GM21723 (cell line): ENCODE results near the gene RSPH1.

Experiments used
- ATAC-seq: cut with Tn5 transposase; IDR thresholded peaks from one replicate; pipeline ENCODE4 v1.9.1; 2021; ENCODE audit warnings: mild to moderate bottlenecking, moderate library complexity; ENCODE audit not compliant: unreplicated experiment

RSPH1 gene

DNA sequence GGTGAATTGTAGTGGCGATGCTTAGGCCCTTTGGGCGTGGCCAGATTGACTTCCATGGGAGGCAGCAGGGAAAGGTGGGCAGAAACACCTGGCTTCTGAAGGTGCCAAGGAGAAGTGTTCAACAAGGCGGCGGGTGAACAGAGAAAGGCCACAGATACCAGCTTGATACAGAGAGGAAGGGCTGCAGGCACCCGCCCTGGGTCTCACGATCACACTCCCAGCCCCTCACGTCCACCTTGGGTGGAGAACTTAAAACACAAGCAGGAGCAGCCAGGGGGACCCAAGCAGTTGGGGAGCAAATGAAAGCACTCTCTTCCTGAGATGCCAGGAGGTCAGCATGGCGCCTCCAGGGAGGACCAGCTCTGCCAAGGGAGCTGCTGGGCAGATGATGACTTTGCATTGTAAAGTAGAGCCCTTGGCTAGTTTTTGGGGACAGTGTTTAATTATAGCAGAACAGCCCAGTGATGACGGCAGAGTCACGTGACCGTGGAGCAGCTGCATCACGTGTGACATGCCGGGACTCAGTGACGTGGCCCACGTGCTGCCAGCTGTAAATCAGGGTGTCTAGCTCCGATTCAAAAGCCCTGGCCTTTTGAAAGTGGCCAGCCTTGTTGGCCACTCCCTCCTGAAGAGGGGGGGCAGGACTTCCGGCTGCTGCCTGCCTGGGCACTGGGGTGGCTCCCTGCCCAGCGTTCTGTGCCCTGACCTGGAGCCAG lies 36.6 kb upstream of the RSPH1 start:
- ATAC-seq, result no peak

DNA sequence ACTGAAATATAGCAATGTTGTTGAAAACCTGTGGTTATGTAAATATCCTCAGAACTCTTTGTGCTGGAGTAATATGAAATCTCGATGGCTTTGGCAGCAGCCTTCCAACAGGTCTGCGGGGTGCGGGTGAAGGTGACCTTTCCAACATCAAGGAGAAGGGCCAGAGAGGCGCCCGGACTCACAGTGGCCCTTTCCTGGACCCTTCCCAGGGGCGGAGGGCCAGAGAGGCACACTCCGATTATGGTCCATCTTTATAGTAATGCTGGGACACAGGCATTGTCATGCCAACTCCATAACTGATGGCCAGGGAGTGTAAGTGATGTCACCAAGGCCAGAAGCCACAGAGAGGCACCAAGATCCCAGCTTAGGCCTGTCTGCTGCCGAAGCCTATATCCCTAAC lies 35.7 kb upstream of the RSPH1 start:
- ATAC-seq, result no peak

DNA sequence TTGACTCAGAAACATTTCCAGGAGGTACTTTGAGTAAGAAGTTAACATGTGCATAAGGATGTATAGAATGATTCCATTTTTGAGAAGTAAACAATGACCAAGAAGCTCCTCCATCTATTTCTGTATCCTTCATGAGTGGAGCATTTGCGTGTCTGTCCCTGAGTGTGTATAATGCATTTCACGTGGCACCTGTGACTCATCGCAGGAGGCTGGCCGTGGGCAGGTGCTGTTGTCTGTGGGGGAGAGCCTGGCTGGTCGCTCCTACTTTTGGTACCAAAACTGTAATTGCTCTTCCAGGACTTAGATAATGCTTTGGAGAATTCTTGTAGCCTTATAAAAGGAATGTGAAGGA lies 34.1 kb upstream of the RSPH1 start:
- ATAC-seq, result no peak

DNA sequence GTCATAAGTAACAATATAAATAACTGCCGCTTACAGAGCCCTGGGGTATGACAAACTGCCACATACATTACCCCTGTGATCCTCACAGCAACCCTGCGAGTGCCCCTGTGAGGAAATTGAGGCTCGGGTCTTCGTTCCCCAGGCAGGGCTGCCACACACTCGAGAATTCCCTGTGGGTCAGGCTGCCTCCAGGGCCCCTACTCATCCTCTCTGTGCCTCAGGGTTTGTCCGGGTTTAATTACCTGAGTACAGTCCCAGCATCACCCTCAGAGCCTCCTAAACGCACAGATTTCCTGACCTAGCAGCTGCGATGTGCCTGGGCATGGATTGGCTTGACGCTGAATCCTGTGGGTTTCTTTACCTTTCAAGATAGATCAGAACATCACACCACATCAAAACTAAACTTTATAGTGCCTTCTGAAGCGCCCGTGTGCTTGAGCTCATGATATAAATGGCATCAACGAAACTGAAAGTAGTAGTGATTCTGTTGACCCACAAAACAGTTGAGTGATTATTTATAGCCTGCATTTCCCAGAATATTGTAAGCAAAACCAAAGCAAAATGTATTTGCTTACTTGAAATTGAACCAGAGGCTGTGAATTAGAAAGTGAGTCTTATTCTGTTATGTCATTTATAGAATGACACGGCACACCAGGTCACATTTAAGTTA lies 31.6 kb upstream of the RSPH1 start:
- ATAC-seq, result peak; percentile 36

DNA sequence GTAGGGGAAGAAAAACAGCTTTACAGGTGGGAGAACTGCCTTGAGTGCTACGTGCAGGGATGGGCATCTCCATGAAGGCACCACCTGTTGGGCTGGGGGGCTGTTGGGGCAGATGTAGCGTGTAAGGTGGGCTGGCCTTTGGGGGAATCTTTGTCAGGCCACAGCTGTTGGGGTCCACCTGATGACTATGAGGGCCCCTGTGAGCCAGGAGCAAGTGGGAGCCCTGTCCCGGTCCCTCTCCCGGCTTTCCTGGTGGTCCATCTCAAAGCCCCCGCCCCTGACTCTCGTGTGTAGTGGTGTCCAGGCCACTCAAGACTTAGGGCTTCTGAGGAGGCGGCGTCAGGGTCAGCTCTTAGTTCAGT lies 31.1 kb upstream of the RSPH1 start:
- ATAC-seq, result no peak

DNA sequence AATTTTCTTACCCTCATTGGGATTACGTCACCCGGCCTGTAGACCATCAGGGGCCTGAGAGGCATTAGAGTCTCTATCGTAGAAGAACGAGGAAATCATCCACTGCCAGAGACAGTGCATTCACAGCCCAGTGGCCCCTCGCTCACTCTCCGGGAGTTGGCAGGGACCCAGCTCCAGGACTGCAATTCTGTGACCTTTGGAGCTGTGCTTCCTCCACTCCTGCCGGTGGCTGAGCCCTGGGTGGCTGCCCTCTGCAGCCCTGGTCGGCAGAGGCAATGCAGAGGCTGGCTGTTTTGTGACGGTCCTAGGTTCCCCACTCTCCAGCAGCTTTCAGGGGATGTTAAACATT lies 30.3 kb upstream of the RSPH1 start:
- ATAC-seq, result no peak

DNA sequence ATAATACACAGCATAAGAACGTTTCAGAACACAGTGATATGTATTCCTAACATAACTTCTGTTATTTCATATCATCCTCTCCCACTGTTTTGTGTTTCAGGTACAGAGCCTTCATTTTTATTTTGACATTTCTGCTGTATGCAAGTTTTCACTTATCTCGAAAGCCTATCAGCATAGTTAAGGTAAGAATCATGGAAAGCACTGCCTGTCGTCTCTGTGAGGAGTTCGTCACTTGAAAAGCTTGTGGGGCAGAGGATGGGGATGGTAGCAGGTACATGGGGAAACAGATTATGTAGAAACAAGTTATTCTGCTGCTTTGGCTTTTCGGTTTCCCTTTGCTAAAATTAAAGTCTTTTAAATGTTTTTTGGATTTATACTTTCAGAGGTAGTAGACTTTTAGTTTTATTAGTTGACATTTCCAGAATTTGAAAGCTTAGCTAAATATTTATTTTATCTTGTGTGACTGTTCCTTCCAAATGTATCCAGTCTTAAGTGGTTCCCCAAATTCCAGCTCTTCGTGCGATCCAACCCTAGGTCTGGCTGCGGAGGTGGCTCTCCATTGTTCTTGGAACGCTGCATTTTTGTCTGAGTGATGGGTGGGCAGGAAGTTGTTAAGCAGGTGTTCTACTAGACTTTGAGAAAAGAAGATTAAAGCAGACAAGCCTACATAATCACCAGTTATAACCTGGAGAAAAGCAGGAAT lies 29.8 kb upstream of the RSPH1 start:
- no peak for ATAC-seq

DNA sequence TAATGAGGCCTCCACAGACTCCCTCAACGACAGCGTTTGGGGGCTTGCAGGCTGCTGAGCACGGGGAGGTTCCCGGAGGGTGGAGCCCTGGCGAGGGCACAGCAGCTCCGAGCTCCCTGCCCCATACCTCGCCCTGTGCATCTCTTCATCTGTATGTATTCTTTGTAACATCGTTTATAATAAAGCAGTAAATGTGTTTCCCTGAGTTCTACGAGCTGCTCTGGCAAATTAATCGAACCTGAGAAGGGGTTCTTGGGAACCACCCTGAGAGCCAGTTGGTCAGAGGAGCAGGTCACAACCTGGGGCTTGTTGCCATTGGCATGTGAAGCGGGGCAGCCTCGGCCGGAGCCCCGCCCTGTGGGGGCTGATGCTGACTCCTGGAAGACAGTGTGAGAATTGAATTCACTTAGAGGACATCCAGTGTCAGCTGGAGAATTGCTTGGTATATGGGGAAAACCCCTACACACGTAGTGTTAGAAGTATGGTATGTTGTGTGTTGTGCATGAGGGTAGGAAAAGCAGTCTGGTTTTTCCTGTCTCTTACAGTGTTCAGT lies 29.1 kb upstream of the RSPH1 start:
- ATAC-seq, result peak; percentile 23

DNA sequence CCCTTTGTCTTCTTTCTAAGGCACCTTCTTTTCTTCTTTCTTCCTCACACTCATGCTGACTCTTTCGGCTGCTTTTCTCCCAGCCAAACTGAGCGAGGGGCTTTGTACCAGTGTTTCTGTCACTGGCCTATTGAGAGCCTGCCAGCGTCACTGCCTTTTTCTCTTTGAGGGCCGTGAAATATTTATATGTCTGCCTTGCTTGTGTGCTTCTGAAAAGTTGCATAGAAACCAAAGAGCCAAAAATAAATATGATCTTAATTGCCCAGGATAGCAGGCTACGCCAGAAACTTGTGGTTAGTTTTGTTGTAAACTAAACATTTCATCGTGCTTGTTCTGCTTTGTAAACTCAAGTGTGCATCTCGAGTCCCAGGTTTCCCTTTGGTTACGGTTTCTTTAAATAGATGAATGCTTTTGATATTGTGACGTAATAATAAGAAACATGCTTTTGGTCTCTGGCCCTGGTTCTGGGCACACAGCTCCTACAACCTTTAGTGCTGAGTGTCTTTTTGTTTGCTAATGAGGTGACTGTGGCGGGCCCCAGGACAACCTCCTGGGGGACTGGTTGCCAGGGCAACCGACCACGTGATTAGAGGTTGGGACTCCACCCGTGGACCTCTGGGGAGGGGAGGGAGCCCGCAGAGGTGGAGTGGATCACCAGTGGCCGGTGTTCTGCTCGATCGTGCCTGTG lies 28.5 kb upstream of the RSPH1 start:
- ATAC-seq, result peak; percentile 69

DNA sequence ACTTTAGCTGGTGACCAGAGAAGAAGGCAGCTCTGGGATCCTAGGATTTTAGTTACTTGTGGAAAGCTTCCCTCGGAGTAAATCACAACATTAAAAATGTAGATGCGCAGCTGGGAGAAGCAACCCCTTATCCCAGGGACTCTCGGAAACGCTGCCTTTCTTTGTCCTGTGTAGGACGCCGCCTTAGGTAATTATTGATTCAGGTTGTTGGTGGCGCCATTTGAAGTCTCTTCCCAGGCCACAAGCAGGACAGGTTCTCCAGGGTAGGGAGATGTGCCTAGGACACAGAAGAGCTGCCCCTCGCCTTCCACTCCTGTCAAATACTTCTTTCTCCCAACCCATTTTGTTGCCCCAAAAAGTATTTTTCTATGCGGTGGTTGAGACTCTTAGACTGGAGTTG lies 27.9 kb upstream of the RSPH1 start:
- ATAC-seq, result no peak

DNA sequence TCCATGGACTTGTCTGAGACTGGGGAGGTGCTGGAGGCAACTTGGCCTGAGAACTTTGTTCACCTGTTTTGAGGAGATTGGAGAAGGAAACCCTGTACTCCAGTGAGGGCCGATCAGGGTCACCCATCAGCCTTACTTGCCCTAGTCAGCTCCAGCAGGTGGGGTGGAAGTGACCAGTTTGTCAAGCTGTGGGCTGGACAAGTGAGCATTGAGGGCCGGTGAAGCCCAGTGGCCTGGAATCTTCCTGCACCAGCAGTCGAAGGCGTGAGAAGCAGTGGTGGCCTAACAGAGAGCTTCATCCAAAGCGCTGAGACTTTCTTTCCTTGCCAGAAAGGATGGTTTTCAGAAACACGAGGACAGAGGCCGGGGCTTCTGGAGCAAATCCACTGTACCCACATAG lies 27.2 kb upstream of the RSPH1 start:
- ATAC-seq, result no peak

DNA sequence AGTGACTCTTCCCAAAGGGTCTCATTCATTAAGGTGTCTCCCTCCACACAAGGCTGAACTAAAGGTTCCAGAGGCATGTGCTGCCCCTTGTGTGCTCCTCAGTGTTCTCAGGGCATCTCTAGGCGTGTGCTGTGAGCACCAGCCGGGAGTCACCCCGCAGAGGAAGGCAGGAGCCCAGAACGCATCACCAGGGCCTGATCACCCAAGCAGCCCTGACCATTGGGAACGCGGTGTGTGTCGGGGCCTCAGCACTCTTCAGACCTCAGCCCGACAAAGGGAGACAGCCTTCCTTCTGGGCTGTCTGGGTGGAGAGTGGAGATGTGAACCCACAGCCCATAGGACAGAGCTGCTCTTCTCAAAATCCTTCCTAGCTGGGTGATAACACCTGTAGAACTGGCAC lies 26.7 kb upstream of the RSPH1 start:
- ATAC-seq, result no peak

DNA sequence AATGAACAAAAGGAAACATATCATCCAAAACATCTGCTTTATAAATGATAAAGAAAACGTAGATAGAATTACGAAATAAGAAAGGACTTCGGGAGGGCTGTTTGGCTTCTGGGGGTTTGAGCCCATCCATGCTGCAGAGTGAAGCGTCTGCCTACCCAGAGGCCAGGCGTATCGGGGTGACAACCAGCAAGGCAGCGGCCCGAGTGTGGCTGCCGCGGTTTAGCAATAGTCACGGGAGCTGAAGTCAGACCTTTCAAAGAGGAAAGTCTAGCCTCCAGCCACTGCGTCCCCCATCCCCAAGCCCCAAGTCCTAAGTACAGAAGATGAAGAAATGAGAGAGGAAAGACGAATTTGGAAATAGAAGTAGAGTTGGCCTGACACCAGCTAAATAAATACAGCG lies 26.2 kb upstream of the RSPH1 start:
- no peak for ATAC-seq

DNA sequence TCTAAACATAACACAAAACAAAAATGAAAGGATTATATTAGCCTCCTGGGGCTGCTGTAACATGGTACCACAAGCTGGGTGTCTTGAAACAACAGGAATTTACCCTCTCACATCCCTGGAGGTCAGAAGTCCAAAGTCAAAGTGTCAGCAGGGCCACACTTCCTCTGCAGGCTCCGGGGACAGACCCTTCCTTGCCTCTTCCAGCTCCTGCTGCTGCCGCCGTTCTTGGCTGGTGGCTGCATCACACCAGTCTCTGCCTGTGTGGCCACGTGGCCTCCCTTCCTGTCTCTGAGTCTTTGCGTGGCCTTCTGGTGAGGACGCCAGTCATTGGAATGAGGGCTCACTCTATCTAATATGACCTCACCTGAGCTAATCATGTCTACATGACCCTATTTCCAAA lies 25.8 kb upstream of the RSPH1 start:
- ATAC-seq, result no peak

DNA sequence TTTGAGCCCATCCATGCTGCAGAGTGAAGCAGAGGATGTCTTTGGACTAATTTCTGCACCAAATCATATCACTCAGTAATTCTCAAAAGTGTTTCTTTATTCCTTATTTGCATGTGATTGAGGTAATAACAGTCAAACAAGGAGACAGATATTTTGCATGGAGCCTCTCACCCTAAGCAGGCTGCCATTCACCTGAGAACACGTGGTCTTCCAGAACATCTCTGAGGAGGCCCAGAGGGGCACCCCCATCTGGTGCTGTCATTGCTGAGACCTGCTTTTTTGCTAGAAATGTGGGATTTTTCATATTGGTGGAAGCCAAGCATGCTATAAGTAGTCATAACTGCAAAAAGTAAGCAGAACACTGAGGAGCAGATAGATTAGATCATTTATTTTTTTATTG lies 25.4 kb upstream of the RSPH1 start:
- no peak for ATAC-seq

DNA sequence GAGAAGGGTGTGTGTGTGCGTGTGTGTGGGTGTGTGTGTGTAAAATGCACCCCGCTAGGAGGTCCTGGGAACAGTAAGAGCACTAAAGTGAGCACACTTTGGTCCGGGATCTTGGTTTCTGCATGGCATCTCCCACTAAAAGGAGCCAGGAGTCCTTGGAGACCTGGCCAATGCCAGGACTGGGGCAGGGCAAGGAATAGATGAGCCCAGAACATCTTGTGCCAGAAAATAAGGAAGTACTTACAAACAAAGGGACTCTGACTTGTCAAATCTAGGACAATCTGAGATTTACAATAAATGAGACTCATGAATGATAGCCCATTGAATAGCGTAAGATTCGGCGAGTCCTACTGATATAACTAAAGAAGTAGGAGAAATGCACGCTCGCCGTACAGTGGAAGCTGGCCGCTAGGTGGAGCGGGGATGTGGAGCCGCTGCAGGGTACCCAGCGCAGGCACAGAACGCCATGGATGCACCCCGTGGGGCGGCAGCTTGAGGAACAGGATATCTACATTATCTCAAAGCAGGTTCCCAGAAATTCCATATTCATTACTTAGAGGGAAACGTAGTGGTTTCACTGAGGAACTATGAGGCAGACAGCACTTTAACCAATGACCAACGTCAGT lies 24.7 kb upstream of the RSPH1 start:
- no peak for ATAC-seq

DNA sequence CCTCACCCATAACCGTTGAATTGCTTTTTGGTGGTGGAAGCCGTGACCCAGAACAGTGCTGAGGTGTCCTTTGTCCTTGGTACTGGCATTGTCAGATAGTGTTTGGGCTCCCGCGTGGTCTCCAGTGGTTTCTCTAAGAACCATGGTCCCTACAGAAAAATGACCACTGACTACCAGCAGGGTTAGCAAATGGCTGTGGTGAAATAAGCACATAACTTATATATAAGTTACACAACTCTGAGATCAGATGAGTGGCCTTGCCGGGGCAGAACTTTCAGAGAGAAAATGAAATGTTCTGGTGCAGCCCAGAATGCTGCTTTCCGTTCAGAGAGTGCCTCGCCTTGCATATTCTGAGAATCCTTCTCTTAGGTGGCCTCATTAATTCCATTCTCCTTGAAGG lies 22.6 kb upstream of the RSPH1 start:
- no peak for ATAC-seq

DNA sequence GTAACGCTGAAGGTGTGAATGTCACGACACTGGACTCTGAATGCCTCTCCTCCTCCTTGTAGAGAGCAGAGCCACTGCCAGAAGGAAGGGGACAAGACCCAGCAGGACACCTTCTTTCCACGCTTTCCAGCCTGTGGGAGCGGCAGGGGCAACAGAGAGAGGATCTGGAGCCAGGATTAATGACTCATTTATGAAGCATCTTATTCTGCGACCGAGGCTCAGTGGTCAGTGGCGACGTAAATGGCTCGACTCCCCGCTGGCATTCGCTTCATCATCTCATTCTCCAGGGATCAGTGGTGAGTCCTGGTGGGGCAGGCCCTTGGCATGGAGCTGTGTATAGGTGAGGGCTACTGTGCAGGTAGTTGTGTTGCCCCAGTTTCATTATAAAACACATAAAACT lies 22.2 kb upstream of the RSPH1 start:
- no peak for ATAC-seq

DNA sequence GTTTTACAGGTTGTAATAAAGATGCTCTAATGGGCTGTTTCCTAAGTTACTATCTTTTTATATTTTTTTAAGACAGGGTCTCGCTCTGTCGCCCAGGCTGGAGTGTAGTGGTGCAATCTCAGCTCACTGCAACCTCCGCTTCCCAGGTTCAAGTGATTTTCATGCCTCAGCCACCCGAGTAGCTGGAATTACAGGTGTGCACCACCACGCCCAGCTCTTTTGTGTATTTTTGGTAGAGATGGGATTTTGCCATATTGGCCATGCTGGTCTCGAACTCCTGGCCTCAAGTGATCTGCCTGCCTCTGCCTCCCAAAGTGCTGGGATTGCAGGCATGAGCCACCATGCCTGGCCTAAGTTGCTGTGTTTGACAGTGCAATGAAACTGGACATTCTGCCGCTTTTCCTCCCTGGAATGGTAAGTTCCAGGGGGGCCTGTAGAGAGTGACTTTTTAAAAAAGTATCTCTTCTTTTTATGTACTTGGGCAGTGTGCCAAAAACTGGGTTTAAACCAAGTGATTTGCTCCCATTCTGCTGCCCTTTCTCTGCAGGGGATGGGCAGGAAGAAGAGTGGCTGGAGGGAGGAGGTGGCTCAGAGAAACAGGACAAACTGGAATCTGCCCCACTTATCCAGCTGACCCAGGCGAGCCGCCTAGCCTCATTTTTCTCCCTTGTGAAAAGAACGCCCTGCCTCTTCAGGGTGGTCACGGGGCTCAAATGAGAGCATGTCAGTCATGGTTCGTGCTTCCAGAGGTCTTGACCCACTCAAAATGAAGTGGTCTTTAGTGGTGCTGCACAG lies 19.9 kb upstream of the RSPH1 start:
- no peak for ATAC-seq

DNA sequence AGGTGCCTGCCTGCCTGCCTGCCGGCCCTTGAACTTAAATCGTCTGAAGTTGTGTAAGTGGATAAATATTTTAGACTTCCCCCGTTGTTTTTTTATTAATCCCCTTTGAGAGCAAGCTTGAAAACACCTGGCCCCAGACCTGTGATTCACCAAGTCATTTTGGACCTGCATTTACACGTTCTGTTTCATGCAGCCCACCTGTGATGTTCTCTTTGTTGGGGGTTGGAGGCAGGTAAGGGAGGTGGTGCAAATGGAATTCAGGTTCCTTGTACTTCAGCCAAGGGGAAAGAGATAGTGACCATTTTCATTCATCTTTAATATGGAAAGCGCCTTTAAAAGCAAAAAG lies 18.8 kb upstream of the RSPH1 start:
- no peak for ATAC-seq
